ENCODE measurements around the gene PRMT2.
"Not testable (repeated sequence)": the region's sequence is repeated elsewhere in the genome, so short reads cannot be mapped to it uniquely, and the experiment has no call there.

PRMT2 gene

GRCh38 chr21:46645840-46646239 lies 10.4 kb downstream of the PRMT2 start:
- FAIRE-seq = no peak

- FAIRE-seq = no peak
Observed at GRCh38 chr21:46646541-46647154, 11.2 kb downstream of the PRMT2 start.

GRCh38 chr21:46648539-46648938 lies 13.1 kb downstream of the PRMT2 start:
- FAIRE-seq = no peak

GRCh38 chr21:46649356-46649755 lies 13.9 kb downstream of the PRMT2 start:
- FAIRE-seq = no peak

GRCh38 chr21:46650476-46651098 lies 15.1 kb downstream of the PRMT2 start:
- no peak for FAIRE-seq

GRCh38 chr21:46651121-46651520 lies 15.6 kb downstream of the PRMT2 start:
- FAIRE-seq = no peak

GRCh38 chr21:46655230-46655629 lies 19.8 kb downstream of the PRMT2 start:
- peak; percentile 63 for FAIRE-seq

- FAIRE-seq = no peak
Observed at GRCh38 chr21:46656820-46657219, 21.3 kb downstream of the PRMT2 start.

GRCh38 chr21:46660505-46660904 lies 25.0 kb downstream of the PRMT2 start:
- FAIRE-seq = no peak

GRCh38 chr21:46661211-46661625 lies 25.7 kb downstream of the PRMT2 start:
- no peak for FAIRE-seq

- no peak for FAIRE-seq
Observed at GRCh38 chr21:46661642-46662366, 26.3 kb downstream of the PRMT2 start.

GRCh38 chr21:46662367-46662654 lies 26.8 kb downstream of the PRMT2 start:
- FAIRE-seq = no peak

- FAIRE-seq = no peak
Observed at GRCh38 chr21:46662765-46663500, 27.5 kb downstream of the PRMT2 start.

GRCh38 chr21:46663754-46664153 lies 28.3 kb downstream of the PRMT2 start:
- FAIRE-seq = no peak

GRCh38 chr21:46664316-46664995 lies 29.0 kb downstream of the PRMT2 start:
- no peak for FAIRE-seq

- FAIRE-seq = no peak
Observed at GRCh38 chr21:46665566-46665965, 30.1 kb downstream of the PRMT2 start.

- no peak for FAIRE-seq
Observed at GRCh38 chr21:46666941-46667740, 31.7 kb downstream of the PRMT2 start.

GRCh38 chr21:46667741-46668380 lies 32.4 kb downstream of the PRMT2 start:
- FAIRE-seq = no peak

GRCh38 chr21:46668381-46668780 lies 32.9 kb downstream of the PRMT2 start:
- FAIRE-seq = no peak

- FAIRE-seq = not testable (repeated sequence)
Observed at GRCh38 chr21:46668904-46669303, 33.4 kb downstream of the PRMT2 start.

GRCh38 chr21:46674430-46675007 lies 39.0 kb downstream of the PRMT2 start:
- no peak for FAIRE-seq
